ENCODE results near the gene BTBD8. TPM values are rescaled to one million over a fixed set of nuclear protein-coding genes. Genes with fewer than 3 reads are reported as not detected.

The BTBD8 gene
- polyA plus RNA-seq, 1 of the 3 experiments (the other 2 are of a cell fraction): 0.62 TPM

GRCh38 chr1:92165389-92165788 lies 85.2 kb downstream of the BTBD8 start:
- DNase-seq: no peak
- H3F3A ChIP-seq (replicated peaks; ENCODE audit: insufficient read depth): no peaks in the 10 kb centered on the region
- H3K27me3 ChIP-seq (ENCODE audit: insufficient read depth): no peaks in the 10 kb centered on the region
- no peak overlapping the region for H2AFZ ChIP-seq (ENCODE audit: low read depth)
- H3K27ac ChIP-seq (ENCODE audit: low read depth in 2 of 2, low read length in 1 of 2): no peak overlapping the region
- no peak overlapping the region for H3K4me2 ChIP-seq
- TF ChIP-seq TEAD4 (IDR thresholded peaks at IDR 0.05; ENCODE audit: borderline replicate concordance, insufficient read depth) (no peak), FOXM1 (IDR thresholded peaks at IDR 0.05; ENCODE audit: low read depth) (no peak), FOXJ3 (CRISPR knock-in tag; IDR thresholded peaks at IDR 0.05) (no peak), IRF3 (IDR thresholded peaks at IDR 0.05; ENCODE audit: low read depth, low read length) (no peak), RCOR1 (IDR thresholded peaks at IDR 0.05; ENCODE audit: low read length) (no peak), NRF1 (IDR thresholded peaks at IDR 0.05; ENCODE audit: low read depth, low read length) (no peak), CHD2 (IDR thresholded peaks at IDR 0.05; ENCODE audit: low read length, partially characterized antibody) (no peak), MXI1 (IDR thresholded peaks at IDR 0.05; ENCODE audit: low read depth, low read length) (no peak), TAF1 (IDR thresholded peaks at IDR 0.05; ENCODE audit: borderline replicate concordance, low read depth, low read length) (no peak), EZH2phosphoT487 (IDR thresholded peaks at IDR 0.05; ENCODE audit: borderline replicate concordance, low read depth) (no peak), MAX (IDR thresholded peaks at IDR 0.05; ENCODE audit: low read depth) (no peak), USF2 (IDR thresholded peaks at IDR 0.05; ENCODE audit: borderline replicate concordance, low read depth, low read length) (no peak), EP300 (IDR thresholded peaks at IDR 0.05; ENCODE audit: borderline replicate concordance in 1 of 2, low read depth in 1 of 2, low read length in 1 of 2) (no peak), ELF1 (IDR thresholded peaks at IDR 0.05) (no peak)
- H3K9me2 ChIP-seq: no peaks in the 10 kb centered on the region
- no peaks in the 10 kb centered on the region for H3K36me3 ChIP-seq (replicated peaks in 1 of 2; ENCODE audit: control insufficient read depth in 1 of 2, insufficient read depth in 2 of 2, low read length in 1 of 2)
- H3K4me1 ChIP-seq (ENCODE audit: control insufficient read depth in 1 of 2, insufficient read depth in 2 of 2, low read depth in 1 of 2, low read length in 1 of 2): peaks cover 0 to 3% of the 10 kb centered on the region in 2 experiments; a peak in 2 of 4 replicates
- WGBS (ENCODE audit: low lambda C conversion rate): 100% methylated on average over 1 of the region's 1 CpG
- no peaks in the 10 kb centered on the region for H3K79me2 ChIP-seq (ENCODE audit: insufficient read depth)
- H3K9ac ChIP-seq: no peak overlapping the region
- H3K9me3 ChIP-seq: no peaks in the 10 kb centered on the region
- ChIA-PET CTCF (no interaction called here), POLR2A (no interaction called here)
- no peak overlapping the region for H3K4me3 ChIP-seq (ENCODE audit: low read depth in 2 of 2, low read length in 1 of 2)
- H4K20me1 ChIP-seq (ENCODE audit: insufficient read depth): no peaks in the 10 kb centered on the region

GRCh38 chr1:92167151-92167550 lies 87.0 kb downstream of the BTBD8 start:
- DNase-seq: no peak
- H3K9me2 ChIP-seq: no peaks in the 10 kb centered on the region; the same call in 1 of the 2 replicates
- no peak for TF ChIP-seq IRF3 (IDR thresholded peaks at IDR 0.05; ENCODE audit: low read depth, low read length)
- no peak for TF ChIP-seq POLR2AphosphoS5 (IDR thresholded peaks at IDR 0.05; ENCODE audit: low read depth, low read length)
- TF ChIP-seq RFX5 (IDR thresholded peaks at IDR 0.05; ENCODE audit: low read length): no peak
- no peak for TF ChIP-seq GABPA (IDR thresholded peaks at IDR 0.05; ENCODE audit: low read depth)
- no peak for TF ChIP-seq TEAD4 (IDR thresholded peaks at IDR 0.05; ENCODE audit: borderline replicate concordance, insufficient read depth)
- TF ChIP-seq CTCF (IDR thresholded peaks at IDR 0.05): no peak
- TF ChIP-seq SMC3 (IDR thresholded peaks at IDR 0.05; ENCODE audit: low read depth, low read length): no peak
- TF ChIP-seq SIN3A (IDR thresholded peaks at IDR 0.05; ENCODE audit: borderline replicate concordance, low read depth, low read length): no peak
- TF ChIP-seq YY1 (IDR thresholded peaks at IDR 0.05; ENCODE audit: low read depth): no peak
- TF ChIP-seq FOXJ3 (CRISPR knock-in tag; IDR thresholded peaks at IDR 0.05): no peak
- no peak for TF ChIP-seq JUND (IDR thresholded peaks at IDR 0.05)
- no peak for TF ChIP-seq MEF2A (IDR thresholded peaks at IDR 0.05; ENCODE audit: borderline replicate concordance, low read depth)
- TF ChIP-seq MAX (IDR thresholded peaks at IDR 0.05; ENCODE audit: low read depth): no peak
- no peaks in the 10 kb centered on the region for H3K79me2 ChIP-seq (ENCODE audit: insufficient read depth)
- 100% methylated on average over 1 of the region's 1 CpG for WGBS (ENCODE audit: low lambda C conversion rate)
- no peaks in the 10 kb centered on the region for H4K20me1 ChIP-seq (ENCODE audit: insufficient read depth)
- H3K9ac ChIP-seq: no peak overlapping the region
- H3K27ac ChIP-seq (ENCODE audit: low read depth in 2 of 2, low read length in 1 of 2): no peak overlapping the region
- H3K4me3 ChIP-seq (ENCODE audit: low read depth in 2 of 2, low read length in 1 of 2): no peak overlapping the region
- no peak overlapping the region for H2AFZ ChIP-seq (ENCODE audit: low read depth)
- H3K4me2 ChIP-seq: no peak overlapping the region
- CTCF ChIA-PET: interaction anchor here (0.9 to 1.1 kb wide), 2 partner anchors 14 to 125 kb away, joined by 4 read pairs; no protein-coding TSS in a partner anchor
- no peaks in the 10 kb centered on the region for H3K9me3 ChIP-seq
- H3K4me1 ChIP-seq (ENCODE audit: control insufficient read depth in 1 of 2, insufficient read depth in 2 of 2, low read depth in 1 of 2, low read length in 1 of 2): peaks cover 0 to 3% of the 10 kb centered on the region in 2 experiments; a peak in 2 of 4 replicates
- no peaks in the 10 kb centered on the region for H3K36me3 ChIP-seq (replicated peaks in 1 of 2; ENCODE audit: control insufficient read depth in 1 of 2, insufficient read depth in 2 of 2, low read length in 1 of 2)
- H3K27me3 ChIP-seq (ENCODE audit: insufficient read depth): no peaks in the 10 kb centered on the region
- no peaks in the 10 kb centered on the region for H3F3A ChIP-seq (replicated peaks; ENCODE audit: insufficient read depth)
- POLR2A ChIA-PET: no interaction called here

Measured in SK-N-SH (cell line).